GM18867 (cell line): Measurements from ENCODE around the gene FER.

ENCODE experiments used
- ATAC-seq: cut with Tn5 transposase; IDR thresholded peaks from one replicate; pipeline ENCODE4 v1.9.1; 2021; ENCODE audit warnings: mild to moderate bottlenecking, moderate library complexity; ENCODE audit not compliant: unreplicated experiment

FER gene

GRCh38 chr5:109102096-109102690, 354.5 kb downstream of the FER start:
- ATAC-seq, result no peak

- no peak for ATAC-seq
Measured at GRCh38 chr5:109105631-109106267, 358.1 kb downstream of the FER start.

GRCh38 chr5:109111680-109112079, 364.0 kb downstream of the FER start:
- ATAC-seq, result no peak

- no peak for ATAC-seq
Measured at GRCh38 chr5:109113608-109114007, 365.9 kb downstream of the FER start.

GRCh38 chr5:109121225-109121624, 373.5 kb downstream of the FER start:
- no peak for ATAC-seq

GRCh38 chr5:109125755-109126429, 378.2 kb downstream of the FER start:
- no peak for ATAC-seq

- ATAC-seq, result no peak
Measured at GRCh38 chr5:109126481-109126880, 378.8 kb downstream of the FER start.

- no peak for ATAC-seq
Measured at GRCh38 chr5:109136906-109137305, 389.2 kb downstream of the FER start.

GRCh38 chr5:109141222-109142200, 393.8 kb downstream of the FER start:
- ATAC-seq, result no peak

GRCh38 chr5:109143031-109143430, 395.3 kb downstream of the FER start:
- no peak for ATAC-seq

- ATAC-seq, result no peak
Measured at GRCh38 chr5:109145139-109145538, 397.4 kb downstream of the FER start.

- ATAC-seq, result no peak
Measured at GRCh38 chr5:109146591-109146990, 398.9 kb downstream of the FER start.

- no peak for ATAC-seq
Measured at GRCh38 chr5:109152565-109152964, 404.9 kb downstream of the FER start.

GRCh38 chr5:109155625-109156024, 407.9 kb downstream of the FER start:
- ATAC-seq, result peak; percentile 68

- ATAC-seq, result no peak
Measured at GRCh38 chr5:109156885-109157284, 409.2 kb downstream of the FER start.

GRCh38 chr5:109160468-109160867, 412.8 kb downstream of the FER start:
- no peak for ATAC-seq

GRCh38 chr5:109161914-109162683, 414.4 kb downstream of the FER start:
- peak; percentile 83 for ATAC-seq

GRCh38 chr5:109163336-109163735, 415.6 kb downstream of the FER start:
- no peak for ATAC-seq

- no peak for ATAC-seq
Measured at GRCh38 chr5:109164001-109164400, 416.3 kb downstream of the FER start.

- no peak for ATAC-seq
Measured at GRCh38 chr5:109167586-109167985, 419.9 kb downstream of the FER start.
